ENCODE measurements around the gene OR2Z1.

Gene OR2Z1

GRCh38 chr19:8721334-8721733, at the start of gene OR2Z1:
OR2Z1 (plus strand) TSS chr19:8721634; CDS start chr19:8731029, 9,395 bp downstream.
- no peak for DNase-seq

- DNase-seq: no peak
These were observed 48.0 kb upstream of the OR2Z1 start for GRCh38 chr19:8673276-8673891.

GRCh38 chr19:8675066-8675465, 46.4 kb upstream of the OR2Z1 start:
- DNase-seq: no peak

GRCh38 chr19:8678244-8678807, 43.1 kb upstream of the OR2Z1 start:
- DNase-seq: no peak

GRCh38 chr19:8680676-8681344, 40.6 kb upstream of the OR2Z1 start:
- no peak for DNase-seq

GRCh38 chr19:8681345-8682029, 39.9 kb upstream of the OR2Z1 start:
- DNase-seq: no peak

GRCh38 chr19:8682472-8682871, 39.0 kb upstream of the OR2Z1 start:
- no peak for DNase-seq

- DNase-seq: no peak
These were observed 38.5 kb upstream of the OR2Z1 start for GRCh38 chr19:8682931-8683330.

GRCh38 chr19:8684001-8684902, 37.2 kb upstream of the OR2Z1 start:
- no peak for DNase-seq

- no peak for DNase-seq
These were observed 34.9 kb upstream of the OR2Z1 start for GRCh38 chr19:8686549-8686948.

- DNase-seq: no peak
These were observed 32.5 kb upstream of the OR2Z1 start for GRCh38 chr19:8688930-8689329.

- DNase-seq: no peak
These were observed 30.5 kb upstream of the OR2Z1 start for GRCh38 chr19:8690753-8691539.

GRCh38 chr19:8695501-8695900, 25.9 kb upstream of the OR2Z1 start:
- no peak for DNase-seq

- no peak for DNase-seq
These were observed 25.5 kb upstream of the OR2Z1 start for GRCh38 chr19:8695911-8696310.

- no peak for DNase-seq
These were observed 24.4 kb upstream of the OR2Z1 start for GRCh38 chr19:8696993-8697392.

GRCh38 chr19:8697671-8698432, 23.6 kb upstream of the OR2Z1 start:
- no peak for DNase-seq

- DNase-seq: no peak
These were observed 22.9 kb upstream of the OR2Z1 start, which contains the start of gene ACTL9 for GRCh38 chr19:8698433-8699063. ACTL9 (minus strand) TSS chr19:8698795; CDS start chr19:8698701, 94 bp downstream.

GRCh38 chr19:8699908-8700307, 21.5 kb upstream of the OR2Z1 start:
- DNase-seq: no peak

- DNase-seq: no peak
These were observed 20.5 kb upstream of the OR2Z1 start for GRCh38 chr19:8700956-8701355.

- no peak for DNase-seq
These were observed 19.1 kb upstream of the OR2Z1 start for GRCh38 chr19:8702350-8702749.

- no peak for DNase-seq
These were observed 18.2 kb upstream of the OR2Z1 start for GRCh38 chr19:8703223-8703622.

All from DMS153 (cell line).